Glomerular endothelial cell (primary cell): ENCODE measurements around the gene SEPHS2. TPM values are rescaled to one million over a fixed set of nuclear protein-coding genes. Genes with fewer than 3 reads are reported as not detected.
"Not testable (repeated sequence)": the region's sequence is repeated elsewhere in the genome, so short reads cannot be mapped to it uniquely, and the experiment has no call there.

Experiments used
- DNase-seq: peaks from one replicate; pipeline ENCODE4 v3.0.0-alpha.2; 2011; ENCODE audit warnings: low read depth, low spot score; ENCODE audit errors: extremely low read depth
- total RNA-seq: library from RNA; depleted of rRNA; stranded (reverse); fragments of >200 nt; gene quantifications from 2 replicates; pipeline ENCODE4 v1.2.3, GENCODE V29; 2015

Gene SEPHS2
- total RNA-seq, 1 donor from 2014 or later = 35.3 TPM

DNA sequence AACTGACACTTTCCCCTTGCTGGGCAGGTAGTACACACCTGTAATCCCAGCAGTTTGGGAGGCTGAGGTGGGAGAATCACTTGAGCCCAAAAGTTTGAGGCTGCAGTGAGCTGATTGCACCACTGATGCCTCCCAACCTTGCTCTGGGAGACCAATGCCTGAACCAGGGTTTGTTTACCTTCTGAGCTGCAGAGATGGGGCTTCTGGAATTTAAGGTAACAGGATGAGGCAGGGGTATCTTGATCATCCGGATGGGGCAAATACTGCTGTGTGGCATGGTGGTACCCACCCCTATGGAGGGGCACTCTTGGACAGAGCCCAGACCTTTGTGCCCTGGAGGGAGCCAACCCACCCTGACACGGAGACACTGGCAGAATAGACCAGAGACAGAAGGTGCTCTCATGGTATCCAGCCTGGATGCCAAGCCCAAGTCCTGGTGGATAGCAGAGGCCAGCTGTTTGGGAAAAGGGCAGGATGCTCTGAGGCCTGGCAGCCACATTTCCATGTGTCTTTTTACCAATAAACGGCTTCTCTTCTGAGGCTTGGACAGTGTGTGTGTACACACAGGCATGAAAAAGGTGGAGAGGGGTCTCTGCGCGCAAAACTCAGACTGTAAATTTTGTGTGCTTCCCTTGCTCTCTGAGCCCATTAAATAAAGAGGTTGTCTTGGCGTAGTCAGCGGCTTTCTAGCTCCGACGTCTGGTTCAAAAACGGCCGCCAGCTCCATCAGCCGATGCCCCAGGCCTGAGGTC is 46.1 kb downstream of the SEPHS2 start:
- DNase-seq = no peak

DNA sequence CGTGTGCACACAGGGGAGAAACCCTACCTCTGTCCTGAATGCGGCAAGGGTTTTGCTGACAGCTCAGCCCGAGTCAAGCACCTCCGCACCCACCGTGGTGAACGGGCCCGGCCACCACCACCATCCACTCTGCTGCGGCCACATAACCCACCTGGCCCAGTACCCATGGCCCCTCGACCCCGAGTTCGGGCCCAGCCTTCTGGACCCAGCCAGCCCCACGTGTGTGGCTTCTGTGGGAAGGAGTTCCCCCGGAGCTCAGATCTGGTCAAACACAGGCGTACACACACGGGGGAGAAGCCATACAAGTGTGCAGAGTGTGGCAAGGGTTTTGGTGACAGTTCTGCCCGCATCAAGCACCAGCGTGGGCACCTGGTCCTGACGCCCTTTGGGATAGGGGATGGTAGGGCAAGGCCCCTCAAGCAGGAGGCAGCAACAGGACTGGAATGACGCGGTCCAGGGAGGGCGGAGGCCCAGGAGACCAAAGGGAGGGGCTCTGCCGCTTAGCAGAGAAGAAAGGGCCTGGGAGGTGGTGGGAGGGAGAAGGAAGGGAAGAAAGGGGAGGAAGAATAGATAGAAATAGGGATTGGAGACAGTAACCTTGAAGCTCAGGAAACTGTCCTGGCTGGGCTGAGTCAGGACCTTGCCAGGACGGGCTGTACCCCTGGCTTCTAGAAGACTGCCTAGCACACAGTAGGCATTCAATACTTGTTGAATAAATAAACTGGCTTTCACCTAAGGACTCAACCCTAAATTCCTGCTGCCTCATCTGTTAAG is 46.8 kb downstream of the SEPHS2 start:
- no peak for DNase-seq

DNA sequence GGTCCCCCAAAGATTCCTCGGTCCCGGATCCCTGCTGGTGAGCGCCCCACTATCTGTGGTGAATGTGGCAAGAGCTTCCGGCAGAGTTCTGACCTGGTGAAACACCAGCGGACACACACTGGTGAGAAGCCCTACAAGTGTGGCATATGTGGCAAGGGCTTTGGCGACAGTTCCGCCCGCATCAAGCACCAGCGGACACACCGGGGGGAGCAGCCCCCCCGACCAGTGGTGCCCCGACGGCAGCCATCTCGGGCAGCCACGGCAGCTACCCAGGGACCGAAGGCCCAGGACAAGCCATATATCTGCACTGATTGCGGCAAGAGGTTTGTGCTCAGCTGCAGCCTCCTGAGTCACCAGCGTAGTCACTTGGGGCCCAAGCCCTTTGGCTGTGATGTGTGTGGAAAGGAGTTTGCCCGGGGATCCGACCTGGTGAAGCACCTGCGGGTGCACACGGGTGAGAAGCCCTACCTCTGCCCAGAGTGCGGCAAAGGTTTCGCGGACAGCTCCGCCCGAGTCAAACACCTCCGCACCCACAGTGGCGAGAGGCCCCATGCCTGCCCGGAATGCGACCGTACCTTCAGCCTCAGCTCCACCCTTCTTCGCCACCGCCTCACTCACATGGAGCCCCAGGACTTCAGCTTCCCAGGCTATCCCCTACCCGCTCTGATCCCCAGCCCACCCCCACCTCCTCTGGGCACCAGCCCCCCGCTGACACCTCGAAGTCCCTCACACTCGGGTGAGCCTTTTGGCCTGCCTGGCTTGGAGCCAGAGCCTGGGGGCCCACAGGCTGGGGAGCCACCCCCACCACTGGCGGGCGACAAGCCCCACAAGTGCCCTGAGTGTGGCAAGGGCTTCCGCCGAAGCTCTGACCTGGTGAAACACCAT is 47.7 kb downstream of the SEPHS2 start:
- no peak for DNase-seq

DNA sequence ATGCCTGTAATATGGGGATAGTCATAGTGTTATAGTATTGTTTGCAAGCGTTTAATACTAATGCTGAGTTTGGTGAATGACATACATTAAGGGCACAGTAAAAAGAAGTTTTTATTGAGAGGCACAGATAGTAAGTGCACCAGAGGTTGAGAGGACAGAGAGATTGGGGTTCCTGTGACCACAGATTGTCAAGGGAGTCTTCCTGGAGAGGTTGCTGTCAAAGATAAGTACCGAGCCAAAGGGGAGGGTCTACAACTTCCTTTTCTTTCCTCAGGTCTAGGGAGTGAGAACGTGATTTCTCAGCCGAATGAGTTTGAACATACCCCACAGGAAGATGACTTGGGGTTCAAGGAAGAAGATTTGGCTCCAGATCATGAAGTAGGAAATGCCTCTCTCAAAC is 48.6 kb downstream of the SEPHS2 start:
- no peak for DNase-seq

DNA sequence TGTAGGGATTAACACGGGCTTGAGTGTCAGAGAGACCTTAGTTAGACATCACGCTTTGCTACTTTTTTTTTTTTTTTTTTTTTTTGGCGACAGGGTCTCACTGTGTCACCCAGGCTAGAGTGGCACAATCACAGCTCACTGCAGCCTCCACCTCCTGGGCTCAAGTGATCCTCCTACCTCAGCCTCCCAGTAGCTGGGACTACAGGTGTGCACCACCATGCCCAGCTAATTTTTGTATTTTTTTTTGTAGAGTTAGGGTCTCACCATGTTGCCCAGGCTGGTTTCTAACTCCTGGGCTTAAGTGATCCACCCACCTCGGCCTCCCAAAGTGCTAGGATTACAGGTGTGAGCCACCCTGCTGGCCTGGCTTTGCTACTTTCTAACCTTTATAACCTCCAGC is 49.0 kb downstream of the SEPHS2 start:
- DNase-seq = not testable (repeated sequence)

- no peak for DNase-seq
These were observed 49.6 kb downstream of the SEPHS2 start for GRCh38 chr16:30395992-30396585.

- no peak for DNase-seq
These were observed 50.3 kb downstream of the SEPHS2 start, which contains the start of gene ZNF48 for GRCh38 chr16:30395155-30395991. ZNF48 (plus strand) TSS chr16:30395420; CDS start chr16:30395795, 375 bp downstream.

DNA sequence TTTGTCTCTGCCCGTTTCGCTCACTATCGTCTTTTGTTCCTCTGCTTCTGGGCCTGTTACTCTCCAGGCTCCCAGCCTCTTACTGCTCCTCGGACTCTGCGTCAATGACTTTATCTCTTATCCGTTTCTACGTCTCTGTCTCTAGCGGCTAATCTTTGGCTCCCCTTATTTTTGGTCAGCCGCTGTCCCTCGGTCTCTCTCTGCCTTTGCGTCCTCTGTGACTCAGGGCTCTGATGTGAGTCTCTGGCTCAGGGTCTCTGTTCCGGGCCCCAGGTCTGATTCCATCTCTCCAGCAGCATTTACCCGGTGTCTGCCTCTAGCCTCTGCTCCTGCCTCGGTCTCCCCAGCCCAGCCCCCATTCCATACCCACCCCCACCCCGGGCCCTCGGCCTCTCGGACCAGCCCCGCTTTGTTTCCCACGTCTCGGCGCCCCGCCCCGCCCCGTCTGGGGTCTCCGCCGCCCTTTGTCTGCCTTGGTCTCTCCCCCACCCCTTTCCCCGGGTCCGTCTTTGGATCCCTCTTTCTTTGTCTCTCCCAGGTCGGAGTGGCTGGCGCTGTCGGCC is 51.0 kb downstream of the SEPHS2 start:
- DNase-seq = no peak

Other genes starting within 250 kb of the SEPHS2 start
- 10.2 and 19.4 TPM in 2 replicates for gene SULT1A3, start 246.6 kb downstream of the SEPHS2 start, total RNA-seq
- gene NPIPB13, start 197.4 kb downstream of the SEPHS2 start, total RNA-seq = 0.47 and 1.5 TPM in 2 replicates
- gene CD2BP2, start 90.6 kb downstream of the SEPHS2 start, total RNA-seq = 55.6 and 56.3 TPM in 2 replicates
- 47.8 and 61.4 TPM in 2 replicates for gene TBC1D10B, start 75.4 kb downstream of the SEPHS2 start, total RNA-seq
- gene MYL11, start 71.1 kb downstream of the SEPHS2 start, total RNA-seq = not detected in 2 replicates
- gene SEPTIN1, start 63.3 kb downstream of the SEPHS2 start, total RNA-seq = 0.47 TPM in 1 of 2 replicates, not detected in the other
- 14.0 and 14.4 TPM in 2 replicates for gene ZNF48, start 50.5 kb downstream of the SEPHS2 start, total RNA-seq
- gene ZNF771, start 38.3 kb downstream of the SEPHS2 start, total RNA-seq = 19.0 and 19.8 TPM in 2 replicates
- gene DCTPP1, start 15.8 kb downstream of the SEPHS2 start, total RNA-seq = 35.9 and 43.8 TPM in 2 replicates
- gene ITGAL, start 26.9 kb upstream of the SEPHS2 start, total RNA-seq = not detected in 2 replicates
- gene ZNF768, start 80.7 kb upstream of the SEPHS2 start, total RNA-seq = 31.9 and 36.2 TPM in 2 replicates
- 6.0 and 6.1 TPM in 2 replicates for gene ZNF747, start 89.0 kb upstream of the SEPHS2 start, total RNA-seq
- 9.9 and 12.5 TPM in 2 replicates for gene ZNF764, start 112.5 kb upstream of the SEPHS2 start, total RNA-seq
- 11.1 and 12.4 TPM in 2 replicates for gene ZNF688, start 125.8 kb upstream of the SEPHS2 start, total RNA-seq
- gene ZNF785, start 139.8 kb upstream of the SEPHS2 start, total RNA-seq = 5.8 and 11.2 TPM in 2 replicates
- 9.0 and 11.4 TPM in 2 replicates for gene ZNF689, start 164.5 kb upstream of the SEPHS2 start, total RNA-seq
- gene PRR14, start 205.1 kb upstream of the SEPHS2 start, total RNA-seq = 22.4 and 38.1 TPM in 2 replicates
- gene FBRS, start 212.6 kb upstream of the SEPHS2 start, total RNA-seq = 34.3 and 64.9 TPM in 2 replicates